HCT116 (cell line): ENCODE results near the gene ITPR1.

ENCODE experiments used
- CEBPB ChIP-seq: IDR thresholded peaks from 2 replicates; pipeline ENCODE4 v1.6.1; 2012; ENCODE audit warnings: low read depth
- EZH2 ChIP-seq: fragments of 200-600 bp; sonication (generic); IDR thresholded peaks from 2 replicates; pipeline ENCODE4 v1.6.1; 2017; ENCODE audit warnings: antibody characterized with exemption, mixed run types
- JUND ChIP-seq: IDR thresholded peaks from 2 replicates; pipeline ENCODE4 v1.6.1; 2012
- POLR2AphosphoS5 ChIP-seq: IDR thresholded peaks from 2 replicates; pipeline ENCODE4 v1.6.1; 2011; ENCODE audit warnings: mild to moderate bottlenecking, low read depth, low read length, moderate library complexity
- TF ChIP-seq, protein P1 (sequence below): IDR thresholded peaks from 2 replicates; pipeline ENCODE4 v1.6.1; 2012; ENCODE audit warnings: low read depth
- TF ChIP-seq, protein P2 (sequence below), 3 experiments: fragments of 200-600 bp in 1 of 3; sonication (generic) in 1 of 3; IDR thresholded peaks in 2 of 3; conservative IDR thresholded peaks in 1 of 3; 2 replicates each; pipeline ENCODE4 v1.5.1; 2012 to 2017; ENCODE audit warnings: low read depth in 2 of 3, low read length in 2 of 3, antibody characterized with exemption in 1 of 3, borderline replicate concordance in 1 of 3, control low read depth in 1 of 3, mild to moderate bottlenecking in 1 of 3, mixed read lengths in 1 of 3, mixed run types in 1 of 3, moderate library complexity in 1 of 3; ENCODE audit not compliant: insufficient read depth in 1 of 3
- TF ChIP-seq, protein P3 (sequence below): IDR thresholded peaks from 2 replicates; pipeline ENCODE4 v1.6.1; 2012

DNA sequence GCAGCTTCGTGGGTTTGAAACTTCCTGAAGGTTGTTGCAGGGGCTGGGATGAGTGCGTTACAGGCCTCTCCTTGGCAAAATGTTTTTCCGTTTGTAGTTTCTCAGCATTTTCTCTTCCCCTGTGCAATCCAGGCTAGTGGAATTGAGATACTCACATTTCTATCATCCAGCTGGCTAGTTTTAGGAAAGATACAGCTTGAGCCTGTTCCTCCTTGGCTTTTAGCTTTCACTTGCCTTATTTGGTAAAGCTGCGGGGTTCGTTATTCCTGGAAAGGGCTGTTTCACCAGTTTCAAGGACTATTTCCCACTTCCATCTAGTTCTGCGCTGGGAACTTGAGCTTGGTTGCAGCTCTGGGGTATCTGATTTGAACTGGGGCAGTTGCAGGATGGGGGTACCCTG is 90.3 kb downstream of the ITPR1 start:
- TF ChIP-seq, protein P1, sequence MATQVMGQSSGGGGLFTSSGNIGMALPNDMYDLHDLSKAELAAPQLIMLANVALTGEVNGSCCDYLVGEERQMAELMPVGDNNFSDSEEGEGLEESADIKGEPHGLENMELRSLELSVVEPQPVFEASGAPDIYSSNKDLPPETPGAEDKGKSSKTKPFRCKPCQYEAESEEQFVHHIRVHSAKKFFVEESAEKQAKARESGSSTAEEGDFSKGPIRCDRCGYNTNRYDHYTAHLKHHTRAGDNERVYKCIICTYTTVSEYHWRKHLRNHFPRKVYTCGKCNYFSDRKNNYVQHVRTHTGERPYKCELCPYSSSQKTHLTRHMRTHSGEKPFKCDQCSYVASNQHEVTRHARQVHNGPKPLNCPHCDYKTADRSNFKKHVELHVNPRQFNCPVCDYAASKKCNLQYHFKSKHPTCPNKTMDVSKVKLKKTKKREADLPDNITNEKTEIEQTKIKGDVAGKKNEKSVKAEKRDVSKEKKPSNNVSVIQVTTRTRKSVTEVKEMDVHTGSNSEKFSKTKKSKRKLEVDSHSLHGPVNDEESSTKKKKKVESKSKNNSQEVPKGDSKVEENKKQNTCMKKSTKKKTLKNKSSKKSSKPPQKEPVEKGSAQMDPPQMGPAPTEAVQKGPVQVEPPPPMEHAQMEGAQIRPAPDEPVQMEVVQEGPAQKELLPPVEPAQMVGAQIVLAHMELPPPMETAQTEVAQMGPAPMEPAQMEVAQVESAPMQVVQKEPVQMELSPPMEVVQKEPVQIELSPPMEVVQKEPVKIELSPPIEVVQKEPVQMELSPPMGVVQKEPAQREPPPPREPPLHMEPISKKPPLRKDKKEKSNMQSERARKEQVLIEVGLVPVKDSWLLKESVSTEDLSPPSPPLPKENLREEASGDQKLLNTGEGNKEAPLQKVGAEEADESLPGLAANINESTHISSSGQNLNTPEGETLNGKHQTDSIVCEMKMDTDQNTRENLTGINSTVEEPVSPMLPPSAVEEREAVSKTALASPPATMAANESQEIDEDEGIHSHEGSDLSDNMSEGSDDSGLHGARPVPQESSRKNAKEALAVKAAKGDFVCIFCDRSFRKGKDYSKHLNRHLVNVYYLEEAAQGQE: no peak
- TF ChIP-seq, protein P2, sequence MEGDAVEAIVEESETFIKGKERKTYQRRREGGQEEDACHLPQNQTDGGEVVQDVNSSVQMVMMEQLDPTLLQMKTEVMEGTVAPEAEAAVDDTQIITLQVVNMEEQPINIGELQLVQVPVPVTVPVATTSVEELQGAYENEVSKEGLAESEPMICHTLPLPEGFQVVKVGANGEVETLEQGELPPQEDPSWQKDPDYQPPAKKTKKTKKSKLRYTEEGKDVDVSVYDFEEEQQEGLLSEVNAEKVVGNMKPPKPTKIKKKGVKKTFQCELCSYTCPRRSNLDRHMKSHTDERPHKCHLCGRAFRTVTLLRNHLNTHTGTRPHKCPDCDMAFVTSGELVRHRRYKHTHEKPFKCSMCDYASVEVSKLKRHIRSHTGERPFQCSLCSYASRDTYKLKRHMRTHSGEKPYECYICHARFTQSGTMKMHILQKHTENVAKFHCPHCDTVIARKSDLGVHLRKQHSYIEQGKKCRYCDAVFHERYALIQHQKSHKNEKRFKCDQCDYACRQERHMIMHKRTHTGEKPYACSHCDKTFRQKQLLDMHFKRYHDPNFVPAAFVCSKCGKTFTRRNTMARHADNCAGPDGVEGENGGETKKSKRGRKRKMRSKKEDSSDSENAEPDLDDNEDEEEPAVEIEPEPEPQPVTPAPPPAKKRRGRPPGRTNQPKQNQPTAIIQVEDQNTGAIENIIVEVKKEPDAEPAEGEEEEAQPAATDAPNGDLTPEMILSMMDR (IDR thresholded peaks at IDR 0.05 in 2 of 3, conservative IDR thresholded peaks at IDR 0.05 in 1 of 3; ENCODE audit: borderline replicate concordance in 1 of 3, insufficient read depth in 1 of 3, low read depth in 2 of 3, low read length in 2 of 3): no peak
- TF ChIP-seq JUND (no peak), CEBPB (no peak), EZH2 (no peak), POLR2AphosphoS5 (no peak)
- TF ChIP-seq, protein P3, sequence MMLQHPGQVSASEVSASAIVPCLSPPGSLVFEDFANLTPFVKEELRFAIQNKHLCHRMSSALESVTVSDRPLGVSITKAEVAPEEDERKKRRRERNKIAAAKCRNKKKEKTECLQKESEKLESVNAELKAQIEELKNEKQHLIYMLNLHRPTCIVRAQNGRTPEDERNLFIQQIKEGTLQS: no peak
